Stimulated activated CD8-positive, alpha-beta memory T cell treated with anti-CD3 and anti-CD28 coated beads, Interleukin-15, amount 100 ng/mL, for 1 hour (primary cell): ENCODE data around the gene TPGS2.
"Not testable (repeated sequence)": the region's sequence is repeated elsewhere in the genome, so short reads cannot be mapped to it uniquely, and the experiment has no call there.

ENCODE experiments used
- DNase-seq: peaks from one replicate; pipeline ENCODE4 v3.0.0-alpha.2; 2020; ENCODE audit warnings: low read depth

TPGS2 gene

DNA sequence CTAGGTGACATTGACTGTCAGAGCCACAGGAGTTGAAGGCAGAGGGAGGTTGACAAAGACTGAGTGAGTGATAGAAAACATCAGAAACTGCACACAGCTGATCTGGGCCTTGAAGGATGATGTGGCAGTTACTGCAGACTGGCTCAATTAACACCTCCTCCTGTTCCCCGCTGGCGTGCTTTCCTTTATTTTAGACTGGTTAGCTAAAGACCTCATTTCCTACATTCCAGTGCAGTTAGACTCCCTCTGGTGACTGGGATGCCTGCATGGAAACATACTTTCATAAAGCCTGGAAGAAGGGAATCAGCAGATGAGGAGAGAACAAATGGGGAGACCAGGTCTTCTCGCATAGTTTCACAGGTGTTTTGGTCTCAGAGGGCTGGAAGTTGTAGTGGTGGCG is 7.1 kb downstream of the TPGS2 start:
- no peak for DNase-seq

DNA sequence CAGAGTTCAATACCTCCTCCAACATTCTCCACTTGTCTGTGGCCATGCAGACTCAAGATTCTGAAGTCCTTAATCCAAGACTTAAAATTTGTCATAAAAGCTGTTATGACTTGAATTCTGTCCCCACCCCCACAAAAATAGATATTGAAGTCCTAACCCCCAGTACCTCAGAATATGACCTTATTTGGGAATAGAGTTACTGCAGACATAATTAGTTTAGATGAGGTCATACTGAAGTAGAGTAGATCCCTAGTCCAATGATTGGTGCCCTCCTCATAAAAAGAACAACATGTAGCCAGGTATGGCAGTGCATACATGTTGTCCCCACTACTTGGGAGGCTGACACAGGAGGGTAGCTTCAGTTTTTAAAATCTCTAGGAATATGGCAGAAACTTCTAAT is 9.2 kb downstream of the TPGS2 start:
- no peak for DNase-seq

DNA sequence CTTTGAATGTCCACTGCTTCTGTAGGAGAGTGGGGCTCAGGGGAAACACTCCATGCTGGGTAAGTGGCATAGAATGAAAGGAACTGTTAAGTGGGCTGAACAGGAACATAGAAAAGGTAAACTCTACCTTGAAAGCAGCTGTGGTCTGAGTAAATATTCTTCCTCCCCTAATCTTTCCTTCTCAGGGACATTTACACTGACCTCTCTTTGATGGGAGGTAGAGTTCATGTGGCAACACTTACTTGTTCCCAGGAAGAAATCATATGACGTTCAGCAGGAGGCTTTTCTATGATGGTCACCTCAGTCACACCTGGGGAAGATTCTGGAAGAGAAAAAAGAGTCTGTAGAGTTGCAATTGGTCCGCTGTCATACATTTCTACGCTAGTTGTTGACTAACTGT is 10.2 kb downstream of the TPGS2 start:
- no peak for DNase-seq

DNA sequence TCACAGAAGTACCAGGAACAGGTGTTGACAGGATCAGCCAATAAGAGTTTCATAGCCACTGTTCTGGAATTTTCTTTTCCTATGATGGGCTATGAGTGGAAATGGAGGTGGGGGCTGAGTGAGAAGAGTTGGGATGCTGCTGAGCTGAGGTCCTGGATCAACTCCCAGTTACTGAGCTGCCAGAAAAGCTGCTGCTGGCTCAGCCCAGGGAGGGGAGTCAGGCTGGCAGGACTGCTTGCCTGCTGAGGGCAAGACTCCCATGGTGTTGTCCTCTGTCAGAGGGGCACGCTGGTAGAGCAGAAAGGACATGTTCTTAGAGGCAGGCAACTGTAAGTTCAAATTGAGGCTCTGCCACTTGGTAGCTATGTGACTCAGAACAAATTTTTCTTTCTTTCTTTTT is 11.8 kb downstream of the TPGS2 start:
- DNase-seq = no peak

DNA sequence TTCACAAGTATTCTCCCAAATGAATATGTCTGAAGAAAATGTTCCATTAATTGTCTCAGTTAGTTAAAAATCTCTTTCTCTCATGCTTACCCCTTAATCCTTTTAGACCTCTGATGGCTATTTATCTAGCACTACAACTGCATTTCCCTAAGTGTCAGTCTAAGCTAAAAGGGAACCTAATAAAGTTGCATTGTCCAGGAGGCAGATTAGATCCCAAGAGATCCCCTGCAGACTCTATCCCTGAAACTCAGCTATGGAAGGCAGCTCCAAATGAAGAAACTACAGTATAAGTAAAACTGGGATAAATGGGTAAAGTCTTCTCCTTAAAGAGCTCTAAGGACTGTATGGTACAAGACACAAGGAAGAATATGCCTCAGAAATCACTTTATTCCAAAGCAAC is 12.7 kb downstream of the TPGS2 start:
- not testable (repeated sequence) for DNase-seq

DNA sequence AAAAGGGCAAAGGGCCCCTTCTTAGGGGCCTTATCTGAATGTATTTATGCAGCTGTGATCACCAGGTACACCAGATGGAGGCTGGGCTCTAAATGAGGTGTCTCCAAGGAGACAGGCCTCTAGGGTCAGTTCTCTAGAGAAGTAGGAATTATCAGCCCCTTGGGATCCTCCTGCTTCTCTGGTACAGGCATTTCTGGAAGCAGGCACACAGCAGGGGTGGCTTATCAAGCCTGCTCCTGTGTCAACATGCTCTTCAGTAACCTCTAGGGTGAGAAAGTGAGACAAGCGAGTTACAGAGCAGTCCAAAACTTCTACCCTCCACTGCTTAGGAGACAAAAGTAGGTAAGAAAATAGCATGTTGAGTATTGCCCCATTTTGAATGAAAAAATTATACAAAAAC is 13.8 kb downstream of the TPGS2 start:
- no peak for DNase-seq

DNA sequence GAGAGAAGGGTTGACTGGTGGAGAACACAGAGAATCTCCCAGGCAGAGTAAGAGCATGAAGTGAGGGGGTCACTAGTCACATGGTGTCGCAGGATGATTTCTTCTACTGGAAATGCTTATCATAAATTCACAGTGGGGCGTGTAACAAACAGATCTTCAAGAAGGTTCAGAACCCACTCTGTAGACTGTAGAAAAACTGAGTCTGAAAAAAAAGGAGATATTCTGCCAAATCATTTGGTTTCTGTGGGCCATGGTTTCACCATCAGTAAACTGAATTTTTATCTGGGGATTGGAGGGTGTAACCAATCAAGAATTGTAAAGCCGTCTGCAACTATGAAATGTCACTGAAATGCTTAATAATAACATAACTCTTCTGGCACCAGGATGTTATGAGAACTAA is 15.0 kb downstream of the TPGS2 start:
- DNase-seq = no peak

DNA sequence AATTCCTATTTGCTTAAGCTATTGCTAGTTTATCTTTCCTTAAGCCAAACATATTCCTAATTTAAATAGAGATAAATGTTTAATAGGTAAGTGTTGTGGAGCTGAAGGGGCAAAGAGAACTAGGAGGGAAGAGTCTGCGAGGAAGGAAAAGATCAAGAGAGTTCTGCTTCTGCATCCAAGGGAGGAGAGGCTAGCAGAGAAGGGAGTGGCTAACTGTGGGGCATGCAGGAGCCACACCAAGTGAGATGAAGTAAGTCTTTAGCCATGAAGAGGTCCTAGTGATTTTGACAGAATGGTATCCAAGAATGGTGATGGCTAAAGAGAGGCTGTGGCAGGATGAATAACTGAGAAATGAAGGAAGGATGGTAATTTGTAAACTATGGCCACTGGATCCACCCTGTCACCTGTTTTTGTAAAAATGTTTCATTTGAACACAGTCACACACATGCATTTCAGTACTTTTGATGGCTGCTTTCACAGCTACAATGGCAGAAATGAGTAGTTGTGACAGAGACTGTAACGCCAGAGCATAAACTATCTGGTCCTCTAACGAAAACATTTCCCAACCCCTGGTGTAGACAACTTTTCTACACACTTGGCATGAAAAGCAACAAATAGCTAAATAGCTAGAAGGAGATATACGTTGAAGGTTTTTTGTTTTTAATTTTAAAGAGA is 15.6 kb downstream of the TPGS2 start:
- DNase-seq = no peak

DNA sequence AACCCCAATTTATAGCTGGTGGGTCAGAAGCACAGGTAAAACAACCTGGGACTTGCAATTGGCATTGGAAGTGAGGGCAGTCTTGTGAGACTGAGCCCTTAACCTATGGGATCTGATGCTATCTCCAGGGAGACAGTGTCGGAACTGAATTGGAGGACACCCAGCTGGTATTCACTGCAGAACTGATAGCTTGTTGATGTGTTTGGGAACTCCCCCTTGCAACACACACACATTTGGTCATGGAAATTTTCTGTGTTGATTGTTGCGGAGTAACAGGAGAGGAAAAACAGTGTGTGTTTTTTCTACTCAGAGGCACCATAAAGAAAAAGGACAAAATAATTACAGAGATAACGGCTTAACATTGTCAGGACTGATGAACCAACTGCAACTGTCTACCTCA is 16.1 kb downstream of the TPGS2 start:
- DNase-seq = no peak

DNA sequence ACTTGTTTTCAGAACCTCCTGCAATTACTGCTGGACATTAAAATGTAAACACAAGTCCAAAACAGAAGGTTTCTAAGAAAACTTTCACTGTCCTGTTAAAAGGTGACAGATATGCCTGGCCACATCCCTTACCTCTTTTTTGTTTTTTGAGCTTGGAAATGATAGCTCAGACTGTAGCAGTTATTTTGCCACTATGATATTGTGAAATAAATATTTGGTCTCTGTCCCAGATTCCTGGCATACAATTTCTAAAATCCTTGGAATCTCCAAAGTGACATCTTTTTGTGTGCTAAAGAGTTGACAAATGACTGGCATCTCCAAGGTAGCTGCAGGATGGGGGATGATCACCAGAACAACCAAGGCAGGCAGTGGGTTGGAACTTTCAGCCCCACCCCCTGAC is 16.8 kb downstream of the TPGS2 start:
- DNase-seq = no peak

DNA sequence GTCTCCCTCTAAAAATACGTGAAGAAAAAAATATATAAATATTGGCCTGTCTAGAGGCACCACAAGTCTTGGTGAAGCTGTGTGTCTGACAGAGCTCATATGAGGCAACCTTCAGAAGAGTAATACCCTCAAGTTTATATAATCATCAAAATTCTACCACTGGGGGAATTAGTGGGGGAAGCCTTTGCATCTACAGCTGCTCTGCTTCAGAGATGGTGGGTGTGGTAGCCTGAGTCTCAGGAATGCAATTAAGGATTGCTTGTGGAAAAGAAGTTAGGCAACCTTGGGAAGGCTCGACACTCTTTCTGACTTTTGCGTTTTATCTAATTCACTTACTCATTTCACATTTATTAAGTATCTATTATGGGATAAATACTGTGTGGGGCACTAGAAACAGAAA is 17.4 kb downstream of the TPGS2 start:
- DNase-seq = no peak

DNA sequence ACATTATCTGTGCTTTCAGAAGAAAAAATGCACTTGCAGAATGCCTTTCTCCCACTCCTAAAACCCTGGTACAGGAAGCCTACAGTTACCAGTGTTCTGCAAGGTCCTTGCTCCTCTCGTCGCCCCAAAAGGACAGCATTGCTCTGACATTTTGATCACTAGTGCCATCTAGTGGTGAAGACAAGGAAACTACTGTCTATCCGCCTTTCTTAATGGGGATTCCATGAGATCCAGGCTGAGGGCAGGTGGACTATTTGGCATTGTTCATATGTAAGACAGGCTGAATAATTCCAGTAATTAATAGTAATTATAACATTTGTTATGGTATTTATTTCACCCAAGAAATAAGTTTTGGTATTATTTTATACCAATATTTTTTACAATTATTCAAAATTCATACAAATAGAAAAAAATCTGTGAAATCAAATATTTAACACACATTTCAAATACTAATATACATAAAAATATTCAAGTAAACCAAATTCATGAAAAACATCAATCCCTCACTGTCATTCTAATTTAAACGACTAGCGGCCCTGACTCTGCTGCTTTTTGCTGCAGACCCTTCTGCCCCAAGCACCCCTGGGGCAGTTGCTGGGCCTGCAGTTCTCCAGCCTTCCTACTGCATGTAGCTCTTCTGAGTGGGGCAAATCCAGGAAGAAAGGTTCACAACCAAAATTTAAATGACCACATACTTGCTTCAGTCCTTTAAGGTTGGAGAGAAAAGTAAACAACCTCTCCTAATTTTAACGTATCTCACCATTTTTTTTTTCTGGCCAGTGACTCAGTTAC is 19.0 kb downstream of the TPGS2 start:
- no peak for DNase-seq

DNA sequence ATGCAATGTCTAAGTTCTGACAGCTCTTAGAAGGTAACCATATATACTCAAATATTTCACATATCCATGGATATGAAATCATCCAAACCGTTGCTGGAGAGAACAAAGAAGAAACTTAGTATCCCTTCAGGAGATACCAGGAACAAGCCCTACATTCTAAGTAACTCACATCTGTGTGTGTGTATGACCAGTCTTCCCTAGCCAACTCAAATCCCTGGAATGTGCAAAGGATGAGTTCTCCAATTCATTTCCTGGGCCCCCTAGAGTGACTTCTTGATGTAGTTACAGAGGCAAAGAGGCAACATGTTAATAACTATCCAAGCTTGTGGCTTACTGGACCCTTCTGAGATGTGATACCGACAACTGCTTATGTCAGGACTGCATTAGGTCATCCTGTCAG is 20.1 kb downstream of the TPGS2 start:
- DNase-seq = no peak

DNA sequence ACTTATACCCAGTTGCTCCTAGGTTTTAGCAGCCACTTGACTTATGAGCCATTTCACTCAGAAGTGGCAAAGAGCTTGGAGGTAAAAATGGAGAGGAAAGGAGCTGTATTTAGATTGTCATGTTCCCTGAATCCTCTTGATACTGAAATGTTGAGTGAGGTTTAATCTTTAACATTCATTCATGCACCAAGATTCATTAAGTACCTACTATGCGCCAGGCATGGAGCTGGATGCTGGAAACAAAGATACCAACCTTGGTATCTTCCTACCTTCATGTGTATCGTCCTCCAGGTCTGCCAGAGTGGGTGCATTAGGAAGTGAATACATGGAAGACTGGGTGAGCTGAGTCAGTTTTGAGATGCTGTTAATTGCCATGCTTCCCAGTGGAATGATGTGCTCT is 23.7 kb downstream of the TPGS2 start:
- no peak for DNase-seq

DNA sequence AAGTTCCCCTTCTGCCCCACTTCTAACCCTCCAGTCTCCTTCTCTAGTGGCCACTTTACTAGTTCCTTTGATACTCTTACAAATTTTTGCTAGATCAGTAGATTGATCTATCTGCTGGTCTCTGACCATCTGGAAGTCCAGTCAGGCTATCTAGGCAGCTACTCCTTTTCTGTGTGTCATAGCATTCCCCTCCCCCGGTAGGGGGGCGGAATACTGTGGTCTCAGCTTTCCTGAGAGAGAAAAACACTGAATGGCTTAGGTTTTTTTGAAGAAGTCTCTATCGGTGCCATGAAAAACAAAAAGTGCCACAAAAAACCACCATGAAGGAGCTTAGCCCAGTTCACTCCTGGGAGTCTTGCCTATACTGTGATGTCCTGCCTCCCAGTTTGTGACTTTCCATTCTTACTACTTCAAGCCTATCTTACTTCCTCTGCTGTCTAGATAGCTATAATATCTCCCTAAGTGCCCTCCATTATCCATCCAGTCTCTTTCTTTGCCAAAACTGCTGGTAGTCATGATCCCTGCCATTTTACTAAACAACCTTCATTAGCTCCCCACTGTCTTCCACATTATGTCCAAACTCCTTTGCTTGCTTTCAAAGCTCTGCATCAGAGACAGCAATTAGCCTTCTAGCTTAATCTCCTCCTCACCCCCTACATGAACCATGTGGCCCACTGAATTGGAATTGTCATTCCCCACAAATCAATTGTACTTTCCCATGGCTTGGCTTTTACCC is 29.9 kb downstream of the TPGS2 start:
- DNase-seq = no peak

DNA sequence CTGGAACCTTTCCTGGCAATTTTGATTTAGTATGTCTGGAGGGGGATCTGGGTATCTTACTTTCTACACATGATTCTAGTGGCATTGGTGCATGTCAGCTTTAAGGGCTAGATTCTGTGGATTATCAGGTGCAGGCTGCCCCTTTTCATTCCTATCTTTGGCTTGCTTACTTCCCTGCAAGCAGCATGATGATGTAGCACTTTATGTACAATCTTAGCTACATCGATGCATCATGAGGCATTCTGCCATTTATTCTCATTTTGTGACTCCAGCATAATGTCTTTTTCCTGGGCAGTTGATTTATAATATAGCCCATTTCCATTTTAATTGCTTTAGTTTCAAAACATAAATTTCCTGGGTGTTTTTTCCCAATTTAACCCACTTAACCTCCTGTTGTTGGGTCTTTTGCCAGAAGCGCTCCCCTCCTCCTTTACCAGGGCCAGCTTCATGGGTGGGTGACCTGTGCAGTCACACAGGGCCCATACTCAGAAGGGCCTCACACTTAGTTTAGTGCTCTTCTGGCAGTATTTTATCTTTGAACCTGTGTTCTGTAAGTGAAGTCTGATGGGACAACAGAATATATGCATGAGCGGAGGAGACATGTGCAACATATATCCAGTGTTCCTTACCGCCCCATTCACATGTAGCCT is 36.0 kb downstream of the TPGS2 start:
- no peak for DNase-seq

DNA sequence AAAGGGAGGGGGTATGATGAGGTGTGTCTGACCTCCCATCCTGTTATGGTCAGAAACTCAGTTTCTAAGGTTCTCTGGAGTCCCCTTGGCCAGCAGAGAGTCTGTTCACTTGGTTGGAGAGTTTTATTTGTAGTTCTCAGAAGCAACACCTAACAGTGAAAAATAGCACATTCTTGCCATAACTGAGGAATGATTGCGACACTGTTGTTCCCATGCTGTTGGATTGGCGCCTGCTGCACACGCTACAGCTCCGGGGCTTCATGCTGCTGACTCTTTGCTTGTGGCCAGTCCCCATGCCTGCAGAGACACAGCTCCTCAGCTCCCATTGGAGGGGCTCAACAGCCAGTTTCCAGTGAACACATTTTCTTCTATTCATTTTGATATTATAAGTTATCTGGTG is 42.1 kb downstream of the TPGS2 start:
- DNase-seq = no peak

DNA sequence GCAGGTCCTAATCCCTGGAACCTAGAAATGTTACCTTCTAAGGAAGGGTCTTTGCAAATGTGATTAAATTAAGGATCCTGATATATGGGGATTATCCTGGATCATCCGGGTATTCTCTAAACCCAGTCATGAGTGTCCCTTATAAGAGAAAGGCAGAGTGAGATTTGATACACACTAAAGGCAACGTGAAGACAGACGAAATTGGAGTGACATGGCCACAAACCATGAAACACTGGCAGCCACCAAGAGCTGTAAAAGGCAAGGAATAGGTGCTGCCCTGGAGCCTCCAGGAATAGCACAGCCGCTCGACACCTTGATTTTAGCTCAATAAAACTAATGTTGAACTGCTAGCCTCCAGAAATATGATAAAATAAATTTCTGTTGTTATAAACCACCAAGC is 45.0 kb downstream of the TPGS2 start:
- no peak for DNase-seq

DNA sequence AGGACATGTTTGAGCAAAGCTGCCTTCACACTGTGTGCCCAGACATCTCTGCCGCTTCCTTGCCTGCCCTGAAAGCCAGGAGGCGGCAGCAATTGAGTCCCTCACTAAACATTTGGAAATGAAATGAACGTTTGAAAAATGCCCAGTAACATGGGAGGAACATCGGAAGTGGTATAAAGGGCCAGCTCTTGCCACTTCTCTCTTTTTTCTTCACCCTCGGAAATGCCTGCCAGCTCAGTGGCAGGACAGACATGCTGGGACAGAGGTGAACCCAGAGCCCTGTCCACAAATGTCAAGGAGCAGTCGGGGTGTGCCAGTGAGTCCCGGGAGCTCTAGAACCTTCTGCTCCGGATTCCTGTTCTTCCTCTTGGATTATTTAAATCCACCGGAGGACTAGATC is 46.1 kb downstream of the TPGS2 start:
- DNase-seq = no peak

DNA sequence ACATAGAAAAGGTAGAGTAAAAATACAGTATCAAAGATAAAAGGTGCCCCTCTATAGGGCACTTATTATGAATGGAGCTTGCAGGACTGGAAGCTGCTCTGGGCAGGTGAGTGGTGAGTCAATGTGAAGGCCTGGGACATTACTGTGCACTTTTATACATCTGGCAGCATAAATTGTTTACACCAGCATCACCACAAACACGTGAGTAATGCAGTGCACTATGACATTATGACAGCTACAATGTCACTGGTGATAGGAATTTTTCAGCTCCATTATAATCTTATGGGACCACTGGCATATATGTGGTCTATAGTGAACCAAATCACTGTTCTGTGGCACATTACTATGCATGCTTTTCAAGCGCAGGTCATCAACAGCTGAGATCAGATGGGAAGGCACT is 48.1 kb downstream of the TPGS2 start:
- no peak for DNase-seq

DNA sequence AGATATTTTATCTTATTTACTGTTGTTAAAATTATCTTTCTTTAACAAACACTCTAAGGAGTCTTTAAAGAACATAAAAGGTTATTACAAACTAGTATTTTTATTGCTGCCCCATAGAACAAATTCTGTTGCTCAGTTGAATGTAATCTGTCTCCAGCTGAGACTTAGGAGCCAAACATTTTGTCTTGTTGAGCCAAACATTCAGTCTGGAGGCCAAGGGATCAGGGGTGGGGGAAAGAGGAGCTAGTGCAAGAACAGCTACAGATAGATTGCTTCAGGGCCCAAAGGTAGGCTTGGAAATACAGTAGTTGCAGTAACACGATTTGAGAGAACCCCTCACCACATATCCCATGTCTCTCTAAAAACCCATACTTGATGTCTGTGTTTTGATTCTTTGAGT is 51.2 kb downstream of the TPGS2 start:
- DNase-seq = no peak

DNA sequence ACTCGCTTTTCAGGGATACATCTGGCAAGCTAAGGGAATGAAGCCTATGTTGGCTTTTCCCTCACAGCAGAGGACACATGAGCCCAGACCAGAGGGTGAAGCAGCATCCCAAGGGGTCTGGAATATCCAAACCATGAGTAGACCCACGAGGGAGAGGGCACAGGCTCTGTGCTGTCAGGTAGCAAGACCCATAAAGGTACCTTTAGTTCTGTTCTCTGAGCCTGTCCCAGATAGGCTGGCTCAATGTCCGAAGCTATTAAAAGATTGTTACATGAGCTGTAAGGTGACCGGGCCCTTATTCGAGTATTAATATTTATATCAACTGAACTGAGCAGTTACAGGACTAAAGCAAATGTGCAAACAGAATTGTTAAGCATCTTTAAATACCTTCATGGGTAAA is 52.2 kb downstream of the TPGS2 start:
- DNase-seq = no peak

DNA sequence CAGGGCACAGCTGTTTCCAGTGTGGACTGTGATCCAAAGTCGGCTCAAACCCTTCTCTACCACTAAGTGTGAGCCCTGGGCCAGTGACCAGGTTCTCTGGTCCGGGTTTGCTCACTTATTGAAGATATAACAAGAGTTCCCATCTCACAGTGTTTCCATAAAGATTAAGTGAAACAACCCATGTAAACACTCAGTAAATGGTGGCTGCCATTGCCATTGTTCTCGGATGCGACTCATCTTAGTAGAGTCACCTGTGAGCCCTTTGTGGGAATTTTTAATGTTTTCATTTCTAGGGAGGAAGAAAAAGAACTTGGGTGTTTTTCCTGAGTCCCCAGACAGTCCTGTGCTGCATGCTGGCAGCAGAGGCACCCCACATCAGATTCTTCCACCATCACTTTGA is 53.4 kb downstream of the TPGS2 start:
- DNase-seq = no peak
